Measurements from ENCODE around the gene LPP. TPM values are rescaled to one million over a fixed set of nuclear protein-coding genes. Genes with fewer than 3 reads are reported as not detected.

The LPP gene
- total and polyA plus RNA-seq, 10 of the 15 experiments (the other 5 are each of a cell fraction or from before 2014, with no cell fraction given) = under 0.01 to 0.62 (median 0.03) TPM

DNA sequence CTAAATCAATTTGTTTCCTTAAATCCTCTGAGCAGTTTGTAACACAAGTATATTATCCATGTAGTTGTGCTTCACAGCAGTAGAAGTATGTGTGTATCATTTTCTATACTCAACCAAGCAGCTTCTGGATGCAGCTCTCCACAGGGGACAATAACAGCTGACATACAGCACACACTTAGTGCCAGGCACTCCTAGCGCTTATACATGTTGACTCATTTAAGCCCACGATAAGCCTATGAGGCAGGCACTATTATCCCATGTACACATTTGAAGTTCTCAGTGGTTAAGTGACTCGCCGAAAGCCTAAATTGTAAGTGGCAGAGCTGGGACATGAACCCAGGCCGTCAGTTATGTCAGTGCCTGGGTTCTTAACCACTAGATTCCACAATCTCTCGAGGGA, 20.3 kb upstream of the LPP start (continued):
- TF ChIP-seq GABPA (IDR thresholded peaks at IDR 0.05; ENCODE audit: low read depth) (no peak), SPI1 (IDR thresholded peaks at IDR 0.05; ENCODE audit: borderline replicate concordance, insufficient read depth, low read depth, low read length) (no peak)
- TF ChIP-seq, protein P1, sequence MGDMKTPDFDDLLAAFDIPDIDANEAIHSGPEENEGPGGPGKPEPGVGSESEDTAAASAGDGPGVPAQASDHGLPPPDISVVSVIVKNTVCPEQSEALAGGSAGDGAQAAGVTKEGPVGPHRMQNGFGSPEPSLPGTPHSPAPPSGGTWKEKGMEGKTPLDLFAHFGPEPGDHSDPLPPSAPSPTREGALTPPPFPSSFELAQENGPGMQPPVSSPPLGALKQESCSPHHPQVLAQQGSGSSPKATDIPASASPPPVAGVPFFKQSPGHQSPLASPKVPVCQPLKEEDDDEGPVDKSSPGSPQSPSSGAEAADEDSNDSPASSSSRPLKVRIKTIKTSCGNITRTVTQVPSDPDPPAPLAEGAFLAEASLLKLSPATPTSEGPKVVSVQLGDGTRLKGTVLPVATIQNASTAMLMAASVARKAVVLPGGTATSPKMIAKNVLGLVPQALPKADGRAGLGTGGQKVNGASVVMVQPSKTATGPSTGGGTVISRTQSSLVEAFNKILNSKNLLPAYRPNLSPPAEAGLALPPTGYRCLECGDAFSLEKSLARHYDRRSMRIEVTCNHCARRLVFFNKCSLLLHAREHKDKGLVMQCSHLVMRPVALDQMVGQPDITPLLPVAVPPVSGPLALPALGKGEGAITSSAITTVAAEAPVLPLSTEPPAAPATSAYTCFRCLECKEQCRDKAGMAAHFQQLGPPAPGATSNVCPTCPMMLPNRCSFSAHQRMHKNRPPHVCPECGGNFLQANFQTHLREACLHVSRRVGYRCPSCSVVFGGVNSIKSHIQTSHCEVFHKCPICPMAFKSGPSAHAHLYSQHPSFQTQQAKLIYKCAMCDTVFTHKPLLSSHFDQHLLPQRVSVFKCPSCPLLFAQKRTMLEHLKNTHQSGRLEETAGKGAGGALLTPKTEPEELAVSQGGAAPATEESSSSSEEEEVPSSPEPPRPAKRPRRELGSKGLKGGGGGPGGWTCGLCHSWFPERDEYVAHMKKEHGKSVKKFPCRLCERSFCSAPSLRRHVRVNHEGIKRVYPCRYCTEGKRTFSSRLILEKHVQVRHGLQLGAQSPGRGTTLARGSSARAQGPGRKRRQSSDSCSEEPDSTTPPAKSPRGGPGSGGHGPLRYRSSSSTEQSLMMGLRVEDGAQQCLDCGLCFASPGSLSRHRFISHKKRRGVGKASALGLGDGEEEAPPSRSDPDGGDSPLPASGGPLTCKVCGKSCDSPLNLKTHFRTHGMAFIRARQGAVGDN (IDR thresholded peaks at IDR 0.05) = no peak
- TF ChIP-seq, protein P2, sequence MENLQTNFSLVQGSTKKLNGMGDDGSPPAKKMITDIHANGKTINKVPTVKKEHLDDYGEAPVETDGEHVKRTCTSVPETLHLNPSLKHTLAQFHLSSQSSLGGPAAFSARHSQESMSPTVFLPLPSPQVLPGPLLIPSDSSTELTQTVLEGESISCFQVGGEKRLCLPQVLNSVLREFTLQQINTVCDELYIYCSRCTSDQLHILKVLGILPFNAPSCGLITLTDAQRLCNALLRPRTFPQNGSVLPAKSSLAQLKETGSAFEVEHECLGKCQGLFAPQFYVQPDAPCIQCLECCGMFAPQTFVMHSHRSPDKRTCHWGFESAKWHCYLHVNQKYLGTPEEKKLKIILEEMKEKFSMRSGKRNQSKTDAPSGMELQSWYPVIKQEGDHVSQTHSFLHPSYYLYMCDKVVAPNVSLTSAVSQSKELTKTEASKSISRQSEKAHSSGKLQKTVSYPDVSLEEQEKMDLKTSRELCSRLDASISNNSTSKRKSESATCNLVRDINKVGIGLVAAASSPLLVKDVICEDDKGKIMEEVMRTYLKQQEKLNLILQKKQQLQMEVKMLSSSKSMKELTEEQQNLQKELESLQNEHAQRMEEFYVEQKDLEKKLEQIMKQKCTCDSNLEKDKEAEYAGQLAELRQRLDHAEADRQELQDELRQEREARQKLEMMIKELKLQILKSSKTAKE (IDR thresholded peaks at IDR 0.05; ENCODE audit: low read depth, poor library complexity, severe bottlenecking) = no peak

DNA sequence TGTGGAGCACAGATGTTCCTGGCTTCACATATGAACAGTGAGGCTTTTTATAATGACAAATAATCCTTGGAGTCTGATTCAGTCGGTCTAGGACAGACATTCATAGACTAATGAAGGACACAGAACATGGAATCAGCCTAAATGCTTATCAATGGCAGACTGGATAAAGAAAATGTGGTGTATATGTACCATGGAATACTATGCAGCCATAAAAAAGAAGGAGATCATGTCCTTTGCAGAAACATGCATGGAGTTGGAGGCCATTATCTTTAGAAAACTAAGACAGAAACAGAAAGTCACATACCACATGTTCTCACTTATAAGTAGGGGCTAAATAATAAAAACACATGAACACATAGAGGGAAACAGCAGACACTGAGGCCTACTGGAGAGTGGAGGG, 19.9 kb upstream of the LPP start:
- BruUV-seq (replicated peaks) = no TSS peak
- Histone ChIP-seq H3K9me3 (replicated peaks; ENCODE audit: control insufficient read depth, insufficient read depth, low read length) (no peaks in the 10 kb centered on the region), H3K4me2 (ENCODE audit: control insufficient read depth, insufficient read depth) (no peak overlapping the region), H3K79me2 (ENCODE audit: control insufficient read depth, insufficient read depth, low read length) (no peaks in the 10 kb centered on the region), H2AFZ (ENCODE audit: control insufficient read depth, low read depth, low read length) (no peak overlapping the region), H4K20me1 (ENCODE audit: control insufficient read depth, insufficient read depth) (no peaks in the 10 kb centered on the region), H3K4me3 (no peak overlapping the region), H3K4me1 (ENCODE audit: control insufficient read depth, insufficient read depth, low read length) (no peaks in the 10 kb centered on the region), H3K27me3 (replicated peaks in 1 of 2; ENCODE audit: control insufficient read depth in 2 of 2, insufficient read depth in 2 of 2, low read length in 1 of 2) (no peaks in the 10 kb centered on the region), H3K9ac (ENCODE audit: control insufficient read depth, insufficient read depth, low read length) (no peak overlapping the region), H3K36me3 (ENCODE audit: control insufficient read depth in 2 of 2, insufficient read depth in 2 of 2, low read length in 1 of 2) (no peaks in the 10 kb centered on the region), H3K27ac (ENCODE audit: control insufficient read depth, insufficient read depth) (no peak overlapping the region)
- in situ Hi-C loops (cut with MboI) = no loop called here
- FAIRE-seq (no peak), ATAC-seq (no peak), DNase-seq (ENCODE audit: low read depth, low spot score) (no peak)
- intact Hi-C loops (cut with micrococcal nuclease; ENCODE audit: unreplicated experiment) = loop anchor here (5.0 kb wide), 1 partner anchor 392 kb away; no protein-coding TSS in a partner anchor
- ChIA-PET RAD21 (ENCODE audit: unreplicated experiment) (no interaction called here), POLR2A (no interaction called here), SMC1A (ENCODE audit: uncharacterized antibody, unreplicated experiment) (no interaction called here), CTCF (no interaction called here)
- WGBS (ENCODE audit: insufficient coverage, insufficient replicate concordance, low lambda C conversion rate, missing lambda C conversion rate) = 12% methylated on average over 1 of the region's 1 CpG
- no peak for TF ChIP-seq FOXM1 (IDR thresholded peaks at IDR 0.05; ENCODE audit: low read depth, low read length)
- TF ChIP-seq WRNIP1 (IDR thresholded peaks at IDR 0.05; ENCODE audit: borderline replicate concordance, low read depth, low read length) = no peak
- TF ChIP-seq NR2C1 (IDR thresholded peaks at IDR 0.05) = no peak
- TF ChIP-seq CREM (IDR thresholded peaks at IDR 0.05; ENCODE audit: low read depth) = no peak

Measured in GM12878 (cell line).